Endothelial cell of umbilical vein (primary cell): ENCODE measurements around the gene KCNJ16. TPM values are rescaled to one million over a fixed set of nuclear protein-coding genes. Genes with fewer than 3 reads are reported as not detected.

Experiments used
- BruUV-seq: library from RNA; stranded (reverse); fragments of 400-500 nt; replicated peaks from 2 replicates; lab custom pipeline; 2021; lab: Mats Ljungman, UMichigan
- CTCF ChIA-PET: fragments of 300-600, 350-600 bp; sonication (Branson Sonifier 250); formaldehyde crosslinking; loops from one replicate; lab custom pipeline; 2021; ENCODE audit warnings: antibody characterized with exemption, inconsistent platforms; lab: Charles Lee
- POLR2A ChIA-PET: fragments of 300-600, 350-600 bp; sonication (Branson Sonifier 250); formaldehyde crosslinking; loops from one replicate; lab custom pipeline; 2021; ENCODE audit warnings: antibody characterized with exemption, inconsistent platforms; lab: Charles Lee
- DNase-seq: peaks from one replicate; pipeline ENCODE4 v3.0.0-alpha.2; 2011; ENCODE audit warnings: low read depth, low spot score
- FAIRE-seq: peaks from 2 replicates; lab custom pipeline; 2011; peaks lifted over from hg19 to GRCh38; lab: Jason Lieb, UNC
- H2AFZ ChIP-seq: 2 replicates; pipeline ENCODE4 v1.6.0; 2012; ENCODE audit warnings: low read depth, low read length, control low read depth, inconsistent platforms
- H3K27ac ChIP-seq: 2 replicates; pipeline ENCODE4 v1.5.1; 2011; ENCODE audit warnings: low read depth, mild to moderate bottlenecking, control low read depth, low read length, moderate library complexity; ENCODE audit not compliant: insufficient read depth
- H3K27me3 ChIP-seq, 2 experiments: 2 replicates each; pipeline versions ENCODE4 v1.6.0 to v1.6.1; 2011; ENCODE audit warnings: low read length in 2 of 2, mixed read lengths in 1 of 2; ENCODE audit not compliant: control insufficient read depth in 2 of 2, insufficient read depth in 2 of 2
- H3K36me3 ChIP-seq, 2 experiments: 2 replicates in 1 of 2; 3 replicates in 1 of 2; pipeline ENCODE4 v1.5.1; 2011; ENCODE audit warnings: low read length in 2 of 2, mild to moderate bottlenecking in 1 of 2, moderate library complexity in 1 of 2; ENCODE audit not compliant: control insufficient read depth in 2 of 2, insufficient read depth in 2 of 2; ENCODE audit errors: extremely low read depth in 1 of 2
- H3K4me1 ChIP-seq: 3 replicates; pipeline ENCODE4 v1.5.1; 2011; ENCODE audit warnings: mild to moderate bottlenecking, low read length; ENCODE audit not compliant: control insufficient read depth, insufficient read depth; ENCODE audit errors: extremely low read depth
- H3K4me2 ChIP-seq: 2 replicates; pipeline ENCODE4 v1.6.1; 2011; ENCODE audit warnings: low read length, control low read depth, mixed read lengths; ENCODE audit not compliant: insufficient read depth
- H3K4me3 ChIP-seq, 3 experiments: fragments of 200-600 bp in 1 of 3; sonication (generic), shearing (Covaris generic) in 1 of 3; replicated peaks in 1 of 3; 2 replicates each; pipeline ENCODE4 v1.5.1; 2011 to 2016; ENCODE audit warnings: control low read depth in 3 of 3, low read length in 3 of 3, mild to moderate bottlenecking in 2 of 3, inconsistent platforms in 1 of 3, low read depth in 1 of 3, moderate library complexity in 1 of 3; ENCODE audit not compliant: insufficient read depth in 1 of 3
- H3K79me2 ChIP-seq: 2 replicates; pipeline ENCODE4 v1.6.0; 2012; ENCODE audit warnings: low read length, inconsistent platforms; ENCODE audit not compliant: control insufficient read depth, insufficient read depth
- H3K9ac ChIP-seq: replicated peaks from 2 replicates; pipeline ENCODE3; 2011; ENCODE audit warnings: low read length, control low read depth; ENCODE audit not compliant: insufficient read depth; ENCODE audit errors: extremely low read depth
- H3K9me1 ChIP-seq: replicated peaks from 3 replicates; pipeline ENCODE4 v1.6.0; 2011; ENCODE audit warnings: mild to moderate bottlenecking, low read length; ENCODE audit not compliant: control insufficient read depth, insufficient read depth; ENCODE audit errors: extremely low read depth
- H3K9me3 ChIP-seq: replicated peaks from 2 replicates; pipeline ENCODE4 v1.5.1; 2012; ENCODE audit warnings: low read length, inconsistent platforms; ENCODE audit not compliant: control insufficient read depth, insufficient read depth
- H4K20me1 ChIP-seq: replicated peaks from 2 replicates; pipeline ENCODE3; 2011; ENCODE audit warnings: mild to moderate bottlenecking, low read length; ENCODE audit not compliant: control insufficient read depth, insufficient read depth; ENCODE audit errors: extremely low read depth
- CTCF ChIP-seq, 2 donors: IDR thresholded peaks; 1 replicate in 1 of 2; 2 replicates in 1 of 2; pipeline ENCODE4 v1.5.1; 2011; ENCODE audit warnings: low read length in 2 of 2, mild to moderate bottlenecking in 2 of 2, moderate library complexity in 2 of 2, control low read depth in 1 of 2, inconsistent platforms in 1 of 2, low read depth in 1 of 2; ENCODE audit not compliant: insufficient read depth in 1 of 2; ENCODE audit errors: extremely low read depth in 1 of 2
- EZH2 ChIP-seq: IDR thresholded peaks from 2 replicates; pipeline ENCODE4 v1.6.1; 2012; ENCODE audit warnings: borderline replicate concordance, low read depth, mild to moderate bottlenecking, moderate library complexity, low read length, inconsistent platforms; ENCODE audit not compliant: severe bottlenecking
- FOS ChIP-seq: IDR thresholded peaks from 2 replicates; pipeline ENCODE4 v1.6.1; 2011; ENCODE audit warnings: mild to moderate bottlenecking, low read length, moderate library complexity, borderline replicate concordance; ENCODE audit not compliant: insufficient read depth
- GATA2 ChIP-seq: IDR thresholded peaks from 2 replicates; pipeline ENCODE4 v1.7.0; 2011; ENCODE audit warnings: low read depth, mild to moderate bottlenecking, moderate library complexity, mixed read lengths, low read length; ENCODE audit not compliant: insufficient read length, insufficient read depth
- JUN ChIP-seq: IDR thresholded peaks from 2 replicates; pipeline ENCODE4 v1.6.1; 2011; ENCODE audit warnings: borderline replicate concordance, low read depth; ENCODE audit not compliant: insufficient read length, insufficient read depth
- MAX ChIP-seq: IDR thresholded peaks from 2 replicates; pipeline ENCODE4 v1.6.1; 2011; ENCODE audit not compliant: insufficient read depth, insufficient read length
- MYC ChIP-seq: IDR thresholded peaks from one replicate; pipeline ENCODE4 v1.6.1; 2011; ENCODE audit warnings: mild to moderate bottlenecking, low read depth, low read length
- POLR2A ChIP-seq: IDR thresholded peaks from 2 replicates; pipeline ENCODE4 v1.6.1; 2012; ENCODE audit warnings: low read depth, mild to moderate bottlenecking, control low read depth, low read length
- POLR2AphosphoS5 ChIP-seq: IDR thresholded peaks from 2 replicates; pipeline ENCODE4 v1.6.1; 2012; ENCODE audit warnings: low read depth, mild to moderate bottlenecking, control low read depth, low read length, moderate library complexity; ENCODE audit not compliant: insufficient read depth
- dilution Hi-C: fragments of 300-500 bp; cut with MboI; formaldehyde crosslinking; loops from one replicate; pipeline ENCODE4 v1.15.0; 2019; ENCODE audit warnings: low sequenced_read_pairs; ENCODE audit not compliant: extremely low pct_ligation_motif_present
- intact Hi-C: fragments of 100-400 bp; cut with micrococcal nuclease; formaldehyde crosslinking; loops from one replicate; pipeline ENCODE4 v1.10.0; 2022
- polyA plus RNA-seq, 4 experiments: library from polyadenylated mRNA; depleted of rRNA in 3 of 4; stranded (reverse) in 3 of 4; unstranded in 1 of 4; fragments of >200 nt; gene quantifications; 2 replicates each; pipeline versions ENCODE4 v1.2.1 to v1.2.3, GENCODE V29; 2011 to 2012; ENCODE audit warnings: missing spikeins in 1 of 4
- total RNA-seq: library from RNA; stranded (reverse); gene quantifications from 2 replicates; pipeline ENCODE4 v1.2.3, GENCODE V29; 2021

Gene KCNJ16
- total and polyA plus RNA-seq, 2 donors (not counting 3 experiments of a cell fraction or from before 2014, with no cell fraction given) = 0.07 TPM; not detected in 1

- no TSS peak for BruUV-seq
- H3K27me3 ChIP-seq = no peaks in the 10 kb centered on the region
- no peak overlapping the region for H3K4me2 ChIP-seq
- H3K79me2 ChIP-seq = no peaks in the 10 kb centered on the region
- H3K9ac ChIP-seq = no peak overlapping the region
- DNase-seq = no peak
- ChIA-PET POLR2A (no interaction called here), CTCF (interaction anchor here (2.1 kb wide), 1 partner anchor 10 kb away, joined by 7 read pairs; no protein-coding TSS in a partner anchor)
- no peak overlapping the region for H3K4me3 ChIP-seq
- no peak overlapping the region for H2AFZ ChIP-seq
- TF ChIP-seq CTCF (IDR thresholded peaks at IDR 0.05; ENCODE audit: extremely low read depth in 1 of 2, insufficient read depth in 1 of 2, low read depth in 1 of 2, low read length in 2 of 2) (no peak), POLR2AphosphoS5 (no peak)
- H3K9me3 ChIP-seq = no peaks in the 10 kb centered on the region
- dilution Hi-C loops = no loop called here
- no peaks in the 10 kb centered on the region for H3K9me1 ChIP-seq
- intact Hi-C loops = no loop called here
- peaks cover 27% of the 10 kb centered on the region for H3K4me1 ChIP-seq
- no peaks in the 10 kb centered on the region for H3K36me3 ChIP-seq
- H4K20me1 ChIP-seq = no peaks in the 10 kb centered on the region
- no peak overlapping the region for H3K27ac ChIP-seq
- no peak for FAIRE-seq
These were observed 32.4 kb downstream of the KCNJ16 start for GRCh38 chr17:70107441-70107840.

GRCh38 chr17:70107904-70108565, 33.0 kb downstream of the KCNJ16 start:
- Histone ChIP-seq H4K20me1 (no peaks in the 10 kb centered on the region), H3K4me2 (no peak overlapping the region), H3K27ac (no peak overlapping the region), H3K27me3 (no peaks in the 10 kb centered on the region), H3K9me1 (no peaks in the 10 kb centered on the region), H3K9ac (no peak overlapping the region), H3K9me3 (no peaks in the 10 kb centered on the region), H3K36me3 (no peaks in the 10 kb centered on the region), H2AFZ (no peak overlapping the region), H3K79me2 (no peaks in the 10 kb centered on the region), H3K4me1 (peaks cover 27% of the 10 kb centered on the region), H3K4me3 (no peak overlapping the region)
- ChIA-PET POLR2A (no interaction called here), CTCF (interaction anchor here (1.7 to 2.8 kb wide), 2 partner anchors 13 to 501 kb away, joined by 3 to 19 read pairs; no protein-coding TSS in a partner anchor)
- no peak for FAIRE-seq
- no TSS peak for BruUV-seq
- TF ChIP-seq JUN (no peak), EZH2 (no peak), MAX (no peak), POLR2AphosphoS5 (no peak), CTCF (IDR thresholded peaks at IDR 0.05; ENCODE audit: extremely low read depth in 1 of 2, insufficient read depth in 1 of 2, low read depth in 1 of 2, low read length in 2 of 2) (no peak), MYC (no peak), POLR2A (no peak), GATA2 (no peak), FOS (no peak)
- no peak for DNase-seq
- intact Hi-C loops (no loop called here), dilution Hi-C loops (no loop called here)
